Common myeloid progenitor, CD34-positive (primary cell): ENCODE data around the gene MRS2.

ENCODE experiments used
- CTCF ChIA-PET: fragments of 350-600 bp; sonication (Branson Sonifier 250); formaldehyde crosslinking; loops from one replicate; lab custom pipeline; 2021; ENCODE audit warnings: antibody characterized with exemption; lab: Charles Lee
- POLR2A ChIA-PET: fragments of 350-600 bp; sonication (Branson Sonifier 250); formaldehyde crosslinking; loops from one replicate; lab custom pipeline; 2021; ENCODE audit warnings: antibody characterized with exemption; lab: Charles Lee
- DNase-seq, 3 donors: peaks; one replicate each; pipeline versions ENCODE4 v3.0.0 to v3.0.0-alpha.2; 2013
- H3K27ac ChIP-seq, 2 experiments: 1 replicate in 1 of 2; 2 replicates in 1 of 2; pipeline ENCODE4 v1.7.0; 2013; ENCODE audit warnings: inconsistent platforms in 2 of 2, low read length in 2 of 2, mild to moderate bottlenecking in 2 of 2, low read depth in 1 of 2, moderate library complexity in 1 of 2; ENCODE audit not compliant: severe bottlenecking in 2 of 2, insufficient read depth in 1 of 2, poor library complexity in 1 of 2
- H3K27me3 ChIP-seq, 5 experiments: replicated peaks in 2 of 5; 1 replicate in 3 of 5; 2 replicates in 2 of 5; pipeline versions ENCODE4 v1.6.1 to v1.7.0; 2013; ENCODE audit warnings: low read length in 4 of 5, mild to moderate bottlenecking in 2 of 5, moderate library complexity in 2 of 5, inconsistent platforms in 1 of 5; ENCODE audit not compliant: insufficient read depth in 5 of 5, control insufficient read depth in 4 of 5
- H3K36me3 ChIP-seq, 4 experiments: 1 replicate in 2 of 4; 2 replicates in 2 of 4; pipeline versions ENCODE4 v1.6.1 to v1.7.0; 2013; ENCODE audit warnings: low read length in 3 of 4, control low read depth in 1 of 4, mild to moderate bottlenecking in 1 of 4; ENCODE audit not compliant: control insufficient read depth in 4 of 4, insufficient read depth in 4 of 4
- H3K4me1 ChIP-seq, 4 experiments: 1 replicate in 3 of 4; 2 replicates in 1 of 4; pipeline versions ENCODE4 v1.6.1 to v1.7.1; 2013; ENCODE audit warnings: low read length in 3 of 4, mild to moderate bottlenecking in 3 of 4, control low read depth in 1 of 4, inconsistent platforms in 1 of 4, moderate library complexity in 1 of 4; ENCODE audit not compliant: control insufficient read depth in 4 of 4, insufficient read depth in 4 of 4; ENCODE audit errors: control extremely low read depth in 1 of 4
- H3K4me3 ChIP-seq, 7 experiments: 1 replicate in 4 of 7; 2 replicates in 3 of 7; pipeline versions ENCODE4 v1.5.1 to v1.7.0; 2013; ENCODE audit warnings: mild to moderate bottlenecking in 7 of 7, low read length in 6 of 7, moderate library complexity in 6 of 7, inconsistent platforms in 2 of 7, low read depth in 2 of 7, control low read depth in 1 of 7; ENCODE audit not compliant: insufficient read depth in 4 of 7, control insufficient read depth in 1 of 7; ENCODE audit errors: extremely low read depth in 1 of 7
- H3K9me3 ChIP-seq, 5 experiments: 1 replicate in 4 of 5; 2 replicates in 1 of 5; pipeline versions ENCODE4 v1.6.1 to v1.7.1; 2013; ENCODE audit warnings: low read length in 4 of 5, mild to moderate bottlenecking in 2 of 5, inconsistent platforms in 1 of 5, low read depth in 1 of 5, moderate library complexity in 1 of 5; ENCODE audit not compliant: control insufficient read depth in 4 of 5, insufficient read depth in 2 of 5; ENCODE audit errors: control extremely low read depth in 1 of 5
- WGBS: methylation state at CpG from one replicate; pipeline ENCODE4 v1.1.5; 2013; ENCODE audit not compliant: insufficient coverage; 5-methylcytosine and 5-hydroxymethylcytosine counted together

MRS2 gene

DNA sequence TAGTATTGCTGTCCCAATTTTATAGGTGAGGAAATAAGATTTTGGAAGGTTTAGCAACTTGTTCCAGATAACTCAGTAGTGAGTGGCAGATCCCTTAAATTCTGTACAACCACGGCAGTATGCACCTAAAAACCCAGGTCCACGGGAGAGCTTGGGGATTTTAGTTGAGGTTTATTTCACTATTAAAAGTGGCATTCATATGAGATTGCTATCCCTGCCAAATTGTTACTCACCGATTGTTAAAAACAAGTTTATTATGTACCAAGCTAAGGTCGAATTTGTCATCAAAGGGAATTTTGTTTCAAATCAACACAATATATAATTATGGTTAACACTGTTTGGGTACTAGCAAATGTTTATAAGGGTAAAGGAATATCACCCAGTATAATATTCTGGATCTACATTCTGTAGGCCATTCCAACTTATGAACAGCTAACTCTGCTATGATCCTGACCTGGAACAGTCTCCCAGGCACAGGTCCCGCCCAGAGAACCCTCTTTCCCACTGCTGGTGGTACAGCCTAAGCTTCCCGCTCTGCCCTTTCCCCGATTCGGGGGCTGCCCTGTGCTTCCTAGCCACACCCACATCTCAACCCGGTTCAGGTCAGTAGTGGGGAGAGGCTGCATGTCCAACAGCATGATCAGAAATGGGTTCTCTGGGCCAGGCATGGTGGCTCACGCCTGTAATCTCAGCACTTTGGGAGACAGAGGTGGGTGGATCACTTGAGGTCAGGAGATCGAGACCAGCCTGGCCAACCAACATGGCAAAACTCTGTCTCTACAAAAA, 61.7 kb downstream of the MRS2 start:
- ChIA-PET POLR2A (no interaction called here), CTCF (interaction anchor here (1.1 kb wide), 1 partner anchor 17 kb away, joined by 3 read pairs; no protein-coding TSS in a partner anchor)
- no peak overlapping the region for H3K27ac ChIP-seq
- no peaks in the 10 kb centered on the region for H3K36me3 ChIP-seq
- 100% methylated on average over 6 of the region's 11 CpGs for WGBS
- no peak overlapping the region for H3K4me3 ChIP-seq
- no peaks in the 10 kb centered on the region for H3K9me3 ChIP-seq
- DNase-seq: no peak
- no peaks in the 10 kb centered on the region for H3K4me1 ChIP-seq
- H3K27me3 ChIP-seq: no peaks in the 10 kb centered on the region

DNA sequence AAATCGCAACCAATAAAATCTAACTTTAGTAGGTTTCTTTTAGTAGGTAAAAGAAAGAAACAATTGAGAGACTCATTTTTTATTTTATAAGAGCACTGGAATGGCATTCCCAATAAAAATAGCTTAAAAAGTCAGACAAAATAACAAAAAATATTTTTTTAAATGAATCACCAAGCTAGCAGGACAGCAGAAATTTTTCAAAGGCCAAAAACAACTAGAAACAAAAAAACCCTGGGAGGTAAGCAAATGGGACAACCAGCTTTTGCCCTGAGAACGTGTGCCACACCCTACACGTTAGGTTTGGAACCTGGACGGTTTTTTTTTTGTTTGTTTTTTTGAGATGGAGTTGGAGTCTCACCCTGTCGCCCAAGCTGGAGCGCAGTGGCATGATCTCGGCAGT, 67.1 kb downstream of the MRS2 start:
- CTCF ChIA-PET: no interaction called here

DNA sequence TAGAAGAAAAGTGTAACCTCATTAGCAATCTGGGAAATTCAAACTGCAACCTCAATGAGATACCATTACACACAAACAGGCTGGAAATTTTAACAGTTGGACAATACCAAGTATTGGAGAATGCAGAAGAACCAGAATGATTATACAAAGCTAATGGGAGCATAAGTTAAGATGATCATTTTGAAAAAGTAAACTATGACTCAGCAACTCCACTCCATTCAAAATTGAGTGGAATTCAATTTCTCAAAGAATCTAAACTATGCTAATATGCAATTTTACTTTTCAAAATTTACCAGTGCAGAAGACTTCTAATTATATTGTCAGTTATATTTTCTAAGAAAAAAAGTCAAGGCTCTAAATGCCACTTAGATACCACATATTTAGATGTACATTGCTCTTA, 69.4 kb downstream of the MRS2 start:
- Histone ChIP-seq H3K9me3 (no peaks in the 10 kb centered on the region), H3K4me3 (no peak overlapping the region), H3K27me3 (no peaks in the 10 kb centered on the region), H3K27ac (no peak overlapping the region), H3K4me1 (no peaks in the 10 kb centered on the region), H3K36me3 (no peaks in the 10 kb centered on the region)
- no peak for DNase-seq
- ChIA-PET CTCF (no interaction called here), POLR2A (no interaction called here)

More for the DNA sequence above, 67.1 kb downstream of the MRS2 start:
- POLR2A ChIA-PET: no interaction called here
- Histone ChIP-seq H3K27ac (no peak overlapping the region), H3K27me3 (no peaks in the 10 kb centered on the region), H3K9me3 (no peaks in the 10 kb centered on the region), H3K4me3 (no peak overlapping the region), H3K36me3 (no peaks in the 10 kb centered on the region), H3K4me1 (no peaks in the 10 kb centered on the region)
- no peak for DNase-seq
- no CpG with 5 or more reads among the region's 7 CpGs for WGBS
